Fibroblast of the conjunctiva (primary cell): Measurements from ENCODE around the gene CNPY1.
"Not testable (repeated sequence)": the region's sequence is repeated elsewhere in the genome, so short reads cannot be mapped to it uniquely, and the experiment has no call there.

Source experiments
- DNase-seq: peaks from one replicate; pipeline ENCODE4 v3.0.0-alpha.2; 2010; ENCODE audit warnings: low read depth

CNPY1 gene

GRCh38 chr7:155578016-155578415 lies 31.7 kb upstream of the CNPY1 start:
- DNase-seq = no peak

- no peak for DNase-seq
These were observed 31.1 kb upstream of the CNPY1 start for GRCh38 chr7:155577509-155577905.

DNA sequence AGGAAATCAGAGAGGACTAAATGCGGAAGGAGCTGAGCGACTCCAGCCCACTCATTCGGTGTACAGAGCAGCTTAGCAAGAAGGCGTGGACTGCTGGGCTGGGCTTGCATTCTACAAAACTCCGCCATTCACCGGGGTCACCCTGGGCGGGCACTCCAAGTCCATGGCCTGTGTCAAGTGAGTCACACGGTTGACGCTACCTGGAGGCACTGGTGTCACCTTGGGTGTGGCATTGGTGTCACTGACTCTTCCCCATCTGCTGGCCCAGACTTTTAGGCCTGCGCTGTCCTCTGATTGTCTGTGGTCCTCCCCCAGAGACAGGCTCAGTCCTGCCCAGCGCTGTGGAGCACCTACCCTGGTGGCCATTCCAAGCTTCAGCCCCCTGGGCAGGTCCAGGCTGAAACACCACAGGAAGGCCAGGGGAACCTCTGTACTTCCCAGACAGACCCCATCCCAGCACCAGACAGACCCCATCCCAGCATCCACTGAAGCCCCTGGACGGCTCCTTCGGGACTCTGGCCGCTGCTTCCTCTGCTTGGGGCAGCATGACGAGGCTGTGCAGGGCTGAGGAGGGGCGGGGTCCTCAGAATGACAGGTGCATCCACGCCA lies 30.6 kb upstream of the CNPY1 start:
- DNase-seq = no peak

- DNase-seq = no peak
These were observed 30.1 kb upstream of the CNPY1 start for GRCh38 chr7:155576416-155576815.

- no peak for DNase-seq
These were observed 28.4 kb upstream of the CNPY1 start for GRCh38 chr7:155574556-155575290.

DNA sequence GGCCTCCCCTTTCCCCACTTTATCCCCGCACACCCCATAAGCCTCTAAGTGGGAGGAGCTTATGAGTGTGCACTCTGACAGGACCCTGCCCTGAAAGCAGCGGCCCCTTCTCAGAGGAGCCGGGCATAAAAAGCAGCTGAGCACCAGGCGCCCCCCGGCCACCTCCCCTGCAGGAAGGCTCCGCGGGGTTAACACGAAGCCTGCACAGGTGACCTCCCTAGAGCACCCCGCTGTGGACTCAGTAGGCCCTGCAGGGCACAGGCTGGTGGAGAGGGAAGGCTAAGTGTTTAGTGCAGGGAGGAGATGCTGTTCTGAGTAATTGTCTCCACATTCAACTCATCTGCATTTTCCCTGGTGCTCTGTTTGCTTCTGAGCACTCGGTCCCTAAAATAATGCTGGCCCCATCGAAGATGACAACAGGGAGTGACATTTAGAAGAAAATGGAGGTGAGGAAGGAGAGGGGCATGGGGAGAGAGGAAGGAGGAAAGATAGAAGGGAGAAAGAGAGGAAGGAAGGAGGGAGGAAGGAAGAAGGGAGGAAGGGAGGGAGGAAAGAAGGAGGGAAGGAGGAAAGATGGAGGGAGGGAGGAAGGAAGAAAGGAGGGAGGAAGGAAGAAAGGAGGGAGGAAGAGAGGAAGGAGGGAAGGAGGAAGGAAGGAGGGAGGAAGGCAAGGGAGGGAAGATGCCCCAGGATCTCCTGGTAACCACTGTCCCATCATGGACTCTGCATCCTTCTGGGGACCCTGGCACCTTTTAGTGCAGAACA lies 25.4 kb upstream of the CNPY1 start:
- DNase-seq = no peak

- DNase-seq = no peak
These were observed 24.6 kb upstream of the CNPY1 start for GRCh38 chr7:155570991-155571390.

- DNase-seq = no peak
These were observed 24.0 kb upstream of the CNPY1 start for GRCh38 chr7:155570171-155570958.

- DNase-seq = no peak
These were observed 23.3 kb upstream of the CNPY1 start for GRCh38 chr7:155569681-155570080.

GRCh38 chr7:155568842-155569494 lies 22.6 kb upstream of the CNPY1 start:
- no peak for DNase-seq

DNA sequence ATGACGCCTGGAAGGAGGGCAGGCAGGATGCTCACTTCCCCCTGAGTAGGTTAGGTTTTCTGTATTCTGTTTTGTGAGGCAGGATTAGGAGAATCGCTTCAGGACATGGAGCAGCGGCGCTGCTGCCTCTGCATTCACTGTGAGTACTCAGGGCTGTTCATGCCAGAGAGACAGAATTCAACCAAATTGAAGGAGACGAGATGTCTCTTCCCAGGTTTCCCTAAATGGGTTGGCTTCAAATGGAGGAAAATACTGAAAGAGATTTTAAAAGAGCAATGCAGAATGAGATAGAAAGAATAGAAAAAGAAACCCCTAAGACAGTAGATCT lies 21.9 kb upstream of the CNPY1 start:
- no peak for DNase-seq

DNA sequence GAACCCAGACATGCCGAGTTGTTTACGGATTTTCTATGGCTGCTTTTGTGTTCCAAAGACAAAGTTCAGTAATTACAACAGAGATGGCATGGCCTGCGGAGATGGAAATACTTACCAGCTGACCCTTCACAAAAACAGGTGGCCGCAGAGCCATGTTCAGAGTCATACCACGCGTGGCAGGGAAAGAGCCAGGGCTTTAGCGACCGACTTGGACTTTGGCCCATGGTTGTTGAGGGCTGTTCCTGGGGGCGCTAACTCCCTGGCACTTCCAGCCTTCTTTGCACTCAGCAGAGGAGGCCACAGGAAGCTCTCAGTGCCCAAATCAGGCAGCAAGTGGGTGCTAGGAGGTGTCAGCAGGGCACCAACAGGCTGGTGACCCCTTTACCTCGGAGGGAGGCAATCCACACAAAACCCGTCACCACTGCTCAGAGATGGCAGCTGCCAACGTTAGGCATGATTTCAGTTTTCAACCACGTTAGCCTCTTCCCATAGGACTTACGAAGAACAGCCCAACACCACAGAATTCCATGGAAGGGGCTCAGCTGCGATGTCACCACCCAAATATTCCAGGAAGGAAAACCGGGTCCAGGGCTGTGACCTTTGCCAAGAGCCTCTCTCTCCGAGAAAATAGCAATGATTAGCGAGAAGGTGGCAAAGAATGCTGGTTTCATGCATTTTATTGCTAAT lies 21.4 kb upstream of the CNPY1 start:
- DNase-seq = no peak

DNA sequence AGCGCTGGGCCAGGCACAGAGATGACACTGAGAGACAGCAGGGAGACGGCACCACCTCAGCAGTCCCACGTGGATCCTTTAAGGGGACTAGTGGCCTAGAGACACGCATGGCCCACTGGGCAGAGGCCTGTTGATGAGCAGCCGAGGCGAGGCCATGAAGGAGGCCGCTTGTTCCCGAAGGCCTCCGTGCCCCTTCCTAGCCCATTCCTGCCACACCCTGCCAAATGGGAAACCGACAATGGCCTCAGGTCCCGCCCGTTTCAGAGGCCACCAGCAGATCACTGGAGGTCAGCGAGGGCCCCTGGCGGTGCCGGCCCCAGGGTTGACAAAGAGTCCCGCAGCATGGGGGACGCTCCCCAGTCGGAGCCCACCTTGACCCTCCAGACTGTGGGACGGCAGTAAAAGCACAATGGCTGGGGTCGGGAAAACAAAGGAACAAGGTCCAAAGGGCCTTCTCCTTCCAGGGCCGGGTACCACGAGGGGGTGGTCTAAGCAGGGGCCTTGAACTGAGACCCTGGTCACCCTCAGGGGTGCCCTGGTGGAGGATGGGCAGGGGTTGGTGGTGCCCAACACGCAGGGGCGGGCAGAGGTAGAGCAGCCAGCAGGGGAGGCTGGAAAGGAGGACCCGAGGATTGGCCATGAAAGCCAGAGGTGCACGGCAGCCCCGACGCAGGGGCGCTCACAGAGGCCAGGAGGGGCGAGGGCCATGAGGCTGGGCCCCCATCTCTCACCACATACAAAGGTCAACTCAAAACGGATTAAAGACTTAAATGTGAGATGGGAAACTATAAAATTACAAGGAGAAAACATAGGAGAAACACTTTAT lies 19.9 kb upstream of the CNPY1 start:
- DNase-seq = no peak

DNA sequence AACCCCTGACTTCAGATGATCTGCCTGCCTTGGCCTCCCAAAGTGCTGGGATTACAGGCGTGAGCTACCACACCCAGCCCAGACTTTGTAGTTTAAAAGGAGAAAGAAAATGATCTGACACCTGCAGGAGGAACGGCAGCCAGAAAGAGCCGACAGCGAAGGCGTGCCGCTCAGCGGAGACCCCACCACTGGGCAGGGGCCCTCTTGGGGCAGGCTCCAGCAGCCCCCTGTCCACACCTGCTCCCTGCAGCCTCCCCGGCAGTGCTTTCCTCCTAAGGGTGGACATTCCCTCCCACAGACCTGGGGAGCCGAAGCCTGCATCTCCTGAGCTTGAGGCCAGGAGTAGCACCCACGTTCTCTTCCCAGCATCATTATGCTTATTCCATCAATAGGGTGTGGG lies 19.2 kb upstream of the CNPY1 start:
- DNase-seq = no peak

- not testable (repeated sequence) for DNase-seq
These were observed 16.6 kb upstream of the CNPY1 start for GRCh38 chr7:155562976-155563375.

DNA sequence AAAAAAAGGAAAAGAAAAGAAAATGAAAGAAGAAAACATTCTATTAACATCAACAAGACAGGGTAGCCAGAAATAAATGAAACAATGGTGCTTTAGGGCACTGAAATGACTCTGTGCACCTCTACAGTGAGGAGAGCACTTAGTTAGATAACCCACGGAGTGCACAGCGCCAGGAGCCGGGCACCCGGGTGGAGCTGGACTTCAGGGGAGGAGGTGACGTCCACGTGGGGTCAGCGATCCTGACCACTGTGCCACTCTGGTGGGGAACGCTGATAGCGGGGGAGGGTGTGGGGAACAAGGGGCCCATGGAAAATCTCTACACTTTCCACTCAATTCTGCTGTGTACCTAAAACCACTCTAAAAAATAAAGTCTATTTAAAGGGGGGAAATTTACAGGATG lies 15.7 kb upstream of the CNPY1 start:
- no peak for DNase-seq

GRCh38 chr7:155560982-155561686 lies 14.8 kb upstream of the CNPY1 start:
- no peak for DNase-seq

DNA sequence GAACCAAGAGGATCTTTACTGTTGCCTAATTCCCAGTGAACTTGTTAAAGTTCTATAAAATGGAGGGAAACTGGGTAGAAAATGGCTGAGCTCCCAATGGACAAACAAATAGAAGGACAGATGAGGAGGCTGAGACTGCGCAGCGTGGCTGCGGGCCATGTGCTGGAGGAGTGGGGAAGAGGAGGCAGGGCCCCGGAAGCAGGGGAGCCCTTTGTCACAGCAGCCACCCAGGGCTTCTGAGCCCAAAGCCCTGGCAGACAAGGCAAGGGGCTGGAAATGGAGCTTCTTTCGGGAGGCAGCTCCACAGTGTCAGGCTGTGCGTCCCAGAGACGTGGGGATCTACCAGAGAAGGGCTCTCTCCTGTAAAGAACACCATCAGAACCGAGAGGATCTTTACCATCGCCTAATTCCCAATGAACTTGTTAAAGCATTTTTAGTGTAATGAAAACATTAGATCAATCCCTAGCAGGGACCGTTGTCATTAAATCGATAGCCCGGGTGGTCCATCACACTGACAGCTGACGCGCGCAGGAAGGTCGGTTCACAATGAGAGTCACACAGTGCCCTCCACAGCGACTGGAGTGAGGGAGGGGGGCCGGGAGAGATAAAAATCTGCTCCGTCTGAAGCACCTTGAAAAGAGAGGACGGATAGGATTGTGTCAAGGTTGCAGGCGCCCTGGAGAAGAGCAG lies 14.0 kb upstream of the CNPY1 start:
- DNase-seq = no peak

- no peak for DNase-seq
These were observed 13.3 kb upstream of the CNPY1 start for GRCh38 chr7:155559519-155560108.
